K562 (cell line): ENCODE results near the gene DDX51. TPM values are rescaled to one million over a fixed set of nuclear protein-coding genes. Genes with fewer than 3 reads are reported as not detected.
A peak's percentile ranks its signal among the peaks of the same experiment; 100 is the strongest.

Experiments
- CHD7 ChIP-seq: fragments of 200-600 bp; sonication (generic); IDR thresholded peaks from one replicate; pipeline ENCODE4 v1.6.1; 2012; ENCODE audit warnings: mild to moderate bottlenecking, low read depth, low read length, inconsistent platforms
- FOXP1 ChIP-seq: sonication (generic); formaldehyde crosslinking; IDR thresholded peaks from 2 replicates; pipeline ENCODE4 v1.8.0; 2022; ENCODE audit warnings: mild to moderate bottlenecking, missing genetic modification reagents
- FUS ChIP-seq: fragments of 200-400 bp; formaldehyde crosslinking; optimal IDR thresholded peaks from 2 replicates; pipeline ENCODE3; 2017; ENCODE audit warnings: low read depth, low read length
- ID3 ChIP-seq, 2 experiments: fragments of 250-450 bp in 1 of 2; fragments of 450-650 bp in 1 of 2; sonication (Bioruptor Pico) in 1 of 2; IDR thresholded peaks; 2 replicates each; pipeline versions ENCODE4 v1.6.1 to v1.8.0; 2016 to 2021; ENCODE audit warnings: mild to moderate bottlenecking in 2 of 2, moderate library complexity in 2 of 2, missing compliant biosample characterization in 1 of 2, missing genetic modification characterization in 1 of 2
- NFE2L1 ChIP-seq: fragments of 450-650 bp; IDR thresholded peaks from 2 replicates; pipeline ENCODE4 v1.6.1; 2016; ENCODE audit warnings: missing genetic modification characterization, low read depth, mild to moderate bottlenecking, missing compliant biosample characterization, moderate library complexity, borderline replicate concordance
- NR2C1 ChIP-seq, 2 experiments: fragments of 450-650 bp; IDR thresholded peaks; 2 replicates each; pipeline ENCODE4 v1.6.1; 2017; ENCODE audit warnings: mild to moderate bottlenecking in 2 of 2, antibody characterized with exemption in 1 of 2, inconsistent platforms in 1 of 2, missing compliant biosample characterization in 1 of 2, missing genetic modification characterization in 1 of 2
- PYGO2 ChIP-seq: fragments of 450-650 bp; IDR thresholded peaks from 2 replicates; pipeline ENCODE4 v1.6.1; 2016; ENCODE audit warnings: mild to moderate bottlenecking, missing genetic modification characterization, moderate library complexity, missing compliant biosample characterization
- SMC3 ChIP-seq: conservative IDR thresholded peaks from 2 replicates; pipeline ENCODE4 v1.6.1; 2011; ENCODE audit warnings: low read depth, low read length, improper control_type of control experiment; ENCODE audit not compliant: insufficient read depth
- YY1 ChIP-seq, 3 experiments: IDR thresholded peaks; 2 replicates each; pipeline ENCODE4 v1.6.1; 2011; ENCODE audit warnings: low read length in 2 of 3, mild to moderate bottlenecking in 2 of 3, moderate library complexity in 2 of 3, borderline replicate concordance in 1 of 3, control low read depth in 1 of 3, low read depth in 1 of 3; ENCODE audit not compliant: insufficient read depth in 3 of 3, insufficient replicate concordance in 2 of 3, control insufficient read depth in 1 of 3, insufficient read length in 1 of 3; ENCODE audit errors: extremely low read depth in 1 of 3
- ZNF143 ChIP-seq: sonication (generic); formaldehyde crosslinking; IDR thresholded peaks from 2 replicates; pipeline ENCODE4 v1.9.0; 2022; ENCODE audit warnings: mild to moderate bottlenecking, missing genetic modification reagents
- ZNF431 ChIP-seq: sonication (generic); formaldehyde crosslinking; IDR thresholded peaks from 2 replicates; pipeline ENCODE4 v1.8.0; 2022; ENCODE audit warnings: mild to moderate bottlenecking, missing genetic modification reagents
- polyA plus RNA-seq, 8 experiments: library from polyadenylated mRNA; depleted of rRNA in 4 of 8; stranded (reverse) in 5 of 8; unstranded in 3 of 8; fragments of >200 nt; fragmentation: Nextera tagmentation in 2 of 8; fragmentation: Illumina TruSeq in 1 of 8; extraction: Ambion mirVana in 2 of 8; extraction: Trizol in 1 of 8; gene quantifications; 2 replicates each; pipeline versions ENCODE4 v1.2.1 to v1.2.3, GENCODE V29; 2011 to 2014; ENCODE audit warnings: inconsistent platforms in 1 of 8, missing spikeins in 1 of 8
- total RNA-seq, 7 experiments: library from RNA; depleted of rRNA in 6 of 7; stranded (reverse); fragments of >200 nt in 6 of 7; fragmentation: Illumina TruSeq in 2 of 7; extraction: Trizol in 2 of 7; gene quantifications; 2 replicates each; pipeline versions ENCODE4 v1.2.1 to v1.2.3, GENCODE V29; 2011 to 2021; ENCODE audit warnings: low replicate concordance in 1 of 7

Gene DDX51
- total and polyA plus RNA-seq, 9 of the 15 experiments (the other 6 are each of a cell fraction or from before 2014, with no cell fraction given), result 1.1 to 35.9 (median 12.4) TPM

GRCh38 chr12:132144115-132144809, at the start of gene DDX51, which contains the start of gene NOC4L (continued):
- TF ChIP-seq CHD7 (no peak), PYGO2 (tag) (no peak), SMC3 (no peak), YY1 (IDR thresholded peaks at IDR 0.05; ENCODE audit: borderline replicate concordance in 1 of 3, control insufficient read depth in 1 of 3, extremely low read depth in 1 of 3, insufficient read depth in 3 of 3, insufficient read length in 1 of 3, insufficient replicate concordance in 2 of 3, low read depth in 1 of 3, low read length in 2 of 3) (peak; percentile 61 to 92 (median 87)), FOXP1 (peak; percentile 69; the same call in 1 of the 2 replicates), ZNF143 (CRISPR knock-in tag) (no peak), FUS (peak; percentile 78), NR2C1 (IDR thresholded peaks at IDR 0.05) (no peak), NR2C1 (tag; IDR thresholded peaks at IDR 0.05) (no peak), ZNF431 (no peak), NFE2L1 (tag) (no peak), ID3 (CRISPR knock-in tag; IDR thresholded peaks at IDR 0.05) (no peak), ID3 (tag; IDR thresholded peaks at IDR 0.05) (peak; percentile 62; the same call in 1 of the 2 replicates)
